HCEC 1CT (cell line): Measurements from ENCODE around the gene UNC119B.

Source experiments
- DNase-seq: peaks from one replicate; pipeline ENCODE4 v3.0.0-alpha.2; 2017

UNC119B gene

DNA sequence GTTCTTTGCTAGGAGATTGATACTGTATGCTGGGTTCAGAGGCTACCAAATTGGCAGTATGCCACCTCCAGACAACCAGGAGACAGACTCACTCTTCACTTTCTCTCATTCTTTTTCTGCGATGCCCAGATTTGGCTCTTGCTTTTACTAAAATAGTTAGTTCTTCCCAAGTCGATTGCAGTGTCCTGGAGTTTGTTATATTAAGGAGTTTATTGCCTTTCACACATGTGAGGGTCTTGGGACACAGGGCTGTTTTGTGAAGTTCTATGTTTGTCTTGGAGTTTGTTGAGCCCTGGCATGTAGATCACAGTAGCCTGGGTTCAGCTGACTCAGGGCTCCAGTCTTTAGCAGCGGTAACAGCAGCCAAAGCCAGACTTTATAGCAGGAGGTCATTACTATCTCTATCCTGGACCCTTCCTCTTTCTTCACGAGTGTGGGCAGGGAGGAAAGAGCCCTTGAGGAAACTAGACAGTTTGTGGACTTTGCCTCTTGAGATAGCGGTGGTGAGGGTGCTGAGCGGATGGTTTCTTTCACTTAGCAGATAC lies 21.7 kb upstream of the UNC119B start:
- DNase-seq = peak; percentile 26

- no peak for DNase-seq
These were observed 20.7 kb upstream of the UNC119B start for GRCh38 chr12:120689397-120690082.

- no peak for DNase-seq
These were observed 20.2 kb upstream of the UNC119B start for GRCh38 chr12:120690083-120690450.

- no peak for DNase-seq
These were observed 19.3 kb upstream of the UNC119B start for GRCh38 chr12:120690978-120691377.

GRCh38 chr12:120692524-120693033 lies 17.7 kb upstream of the UNC119B start:
- no peak for DNase-seq

DNA sequence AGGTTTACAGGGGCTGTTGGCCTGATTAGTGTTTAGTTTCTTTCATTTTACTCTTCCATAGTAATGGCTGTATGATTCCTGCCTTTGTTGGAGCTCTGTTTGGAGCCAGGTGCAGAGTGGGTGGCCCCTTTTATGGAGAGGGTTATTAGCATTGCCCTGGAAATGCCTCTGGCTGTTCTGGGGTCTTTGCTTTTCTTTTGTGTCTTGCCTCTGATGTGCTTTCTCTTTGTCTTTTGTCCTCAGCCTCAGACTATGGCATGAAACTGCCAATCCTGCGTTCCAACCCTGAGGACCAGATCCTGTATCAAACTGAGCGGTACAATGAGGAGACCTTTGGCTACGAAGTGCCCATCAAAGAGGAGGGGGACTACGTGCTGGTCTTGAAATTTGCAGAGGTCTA lies 16.4 kb upstream of the UNC119B start:
- no peak for DNase-seq

DNA sequence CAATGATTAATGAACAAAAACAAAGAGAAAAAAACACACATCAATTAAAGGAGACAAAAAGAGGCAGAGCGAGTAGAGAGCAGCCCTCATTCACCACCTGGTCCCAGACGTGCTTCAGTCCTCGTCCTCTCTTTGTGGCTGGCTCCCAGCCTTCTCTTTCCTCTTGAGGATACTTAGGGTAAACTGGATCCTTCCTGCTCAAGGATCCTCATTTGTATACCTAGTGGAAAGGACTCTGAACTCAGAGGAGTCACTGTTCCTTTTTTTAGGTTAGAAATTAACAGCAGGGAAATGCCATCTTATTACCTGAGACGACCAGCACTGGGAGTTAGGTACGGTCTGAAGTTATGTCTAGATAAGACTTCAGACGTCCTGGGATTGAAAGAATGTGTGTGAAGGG lies 13.6 kb upstream of the UNC119B start:
- DNase-seq = no peak

- no peak for DNase-seq
These were observed 12.9 kb upstream of the UNC119B start for GRCh38 chr12:120697344-120697743.

- DNase-seq = no peak
These were observed 11.6 kb upstream of the UNC119B start for GRCh38 chr12:120698665-120699064.

DNA sequence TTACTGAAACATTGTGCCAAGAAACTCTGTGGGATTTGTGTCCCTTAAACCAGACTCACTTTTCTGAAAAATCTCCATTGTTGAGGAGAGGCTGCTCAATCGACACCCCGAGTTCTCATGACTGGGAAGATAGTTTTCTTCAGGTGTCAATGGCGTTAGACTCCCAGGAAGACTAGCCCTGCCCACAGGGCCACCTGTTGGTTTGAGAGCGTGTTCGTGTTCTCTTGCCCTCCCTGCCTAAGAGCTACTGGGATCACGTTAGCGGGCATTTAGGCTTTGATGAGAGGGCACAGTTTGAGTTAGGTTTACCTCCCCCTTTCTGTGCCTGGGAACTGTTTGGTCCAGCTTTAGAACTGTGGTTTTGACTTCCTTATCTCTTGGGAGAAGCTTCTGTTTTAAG lies 10.7 kb upstream of the UNC119B start:
- DNase-seq = no peak

DNA sequence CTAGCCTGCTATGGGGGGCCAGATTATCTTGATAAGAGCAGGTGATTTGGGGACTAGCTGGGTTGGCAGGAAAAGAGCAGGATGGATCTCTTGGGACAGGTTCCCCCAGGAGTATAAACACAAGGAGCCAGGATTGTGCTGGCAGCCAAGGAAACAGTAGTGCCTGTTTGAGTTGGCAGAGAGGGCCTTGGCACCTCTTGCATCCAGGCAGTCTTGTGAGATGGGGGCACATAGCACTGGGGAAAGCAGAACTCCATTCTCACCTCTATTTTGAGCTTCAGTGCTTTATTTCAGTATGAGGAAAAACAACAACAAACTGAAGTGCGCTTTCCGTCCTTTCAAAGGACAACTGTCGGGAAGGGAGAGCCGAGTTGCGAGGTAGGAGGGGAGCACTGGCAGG lies 9.4 kb upstream of the UNC119B start:
- DNase-seq = no peak

GRCh38 chr12:120702637-120703036 lies 7.6 kb upstream of the UNC119B start:
- no peak for DNase-seq

DNA sequence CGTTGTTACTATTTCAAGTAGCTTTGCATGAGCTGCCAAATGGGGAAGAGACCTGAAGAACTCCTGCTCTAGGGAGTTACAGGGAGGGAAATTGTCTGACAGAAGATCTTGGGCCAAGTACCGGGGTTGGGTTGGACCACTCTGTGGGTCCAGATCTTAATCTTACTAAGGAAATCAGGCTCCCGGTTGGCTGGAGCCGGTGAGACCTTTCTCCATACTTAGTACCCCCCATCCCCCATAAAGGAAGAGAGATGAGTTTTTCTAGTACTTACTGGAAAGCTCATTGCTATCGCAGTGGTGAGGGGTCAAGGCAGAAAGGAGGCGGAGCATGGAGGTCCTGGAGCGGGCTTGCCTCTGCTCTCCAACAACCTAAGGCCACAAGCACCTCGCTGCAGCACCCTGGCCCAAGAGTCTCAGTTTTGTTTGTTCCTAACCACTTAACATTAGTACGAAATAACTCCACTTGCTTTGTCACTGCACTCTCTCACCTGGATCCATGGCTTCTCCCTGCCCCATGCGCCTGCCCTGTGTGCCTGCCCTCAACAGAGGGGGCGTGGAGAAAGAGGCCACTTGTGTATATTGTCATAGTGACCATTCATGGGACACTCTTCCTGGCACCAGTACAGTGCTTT lies 6.8 kb upstream of the UNC119B start:
- DNase-seq = no peak

GRCh38 chr12:120705618-120706017 lies 4.6 kb upstream of the UNC119B start:
- DNase-seq = no peak

- no peak for DNase-seq
These were observed 4.2 kb upstream of the UNC119B start for GRCh38 chr12:120706029-120706428.

DNA sequence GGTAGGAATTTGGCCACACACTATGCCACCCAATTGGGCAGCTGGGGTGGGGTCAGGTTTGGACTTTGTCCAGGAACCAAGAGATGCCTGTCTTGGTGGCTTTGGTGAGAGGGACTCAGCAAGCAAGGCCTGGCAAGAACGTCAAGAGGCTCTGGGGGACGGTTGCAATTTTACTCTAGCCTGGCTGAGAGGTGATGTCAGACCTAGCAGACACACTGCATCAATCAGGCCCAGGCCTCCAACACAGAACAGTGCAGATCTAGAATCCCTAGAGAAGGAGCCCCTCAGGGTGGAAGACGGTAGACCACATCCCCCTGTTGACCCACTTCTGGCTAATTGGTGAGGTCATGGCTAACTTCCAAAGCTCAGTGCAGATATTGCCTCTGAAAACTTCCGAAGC lies 1.6 kb upstream of the UNC119B start:
- no peak for DNase-seq

DNA sequence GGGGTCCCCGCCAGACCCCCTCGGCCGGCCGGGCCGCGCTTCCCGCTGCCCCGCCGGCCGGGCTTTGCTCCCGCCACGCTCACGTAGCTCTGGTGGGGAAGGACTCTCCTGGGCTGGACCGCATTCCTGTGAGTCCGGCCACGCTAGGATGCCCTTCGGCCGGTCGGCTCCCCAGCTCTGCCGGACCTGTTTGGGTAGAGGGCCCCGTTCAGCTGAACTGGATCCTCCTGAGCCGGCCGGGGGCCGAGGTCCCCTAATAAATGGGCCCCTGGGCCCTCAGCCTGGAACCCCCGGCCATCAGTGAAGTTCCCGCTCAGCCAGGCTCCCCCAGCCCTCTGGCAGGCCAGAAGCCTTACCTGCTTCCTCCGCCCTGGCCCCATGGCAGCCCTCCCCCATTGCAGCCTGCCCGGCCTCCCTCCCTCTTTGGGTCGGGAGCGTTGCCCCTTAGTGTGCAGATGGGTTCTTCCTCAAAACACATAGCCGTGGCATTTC lies 593 bp downstream of the UNC119B start:
- DNase-seq = no peak

- no peak for DNase-seq
These were observed 1.2 kb downstream of the UNC119B start for GRCh38 chr12:120711411-120711810.

DNA sequence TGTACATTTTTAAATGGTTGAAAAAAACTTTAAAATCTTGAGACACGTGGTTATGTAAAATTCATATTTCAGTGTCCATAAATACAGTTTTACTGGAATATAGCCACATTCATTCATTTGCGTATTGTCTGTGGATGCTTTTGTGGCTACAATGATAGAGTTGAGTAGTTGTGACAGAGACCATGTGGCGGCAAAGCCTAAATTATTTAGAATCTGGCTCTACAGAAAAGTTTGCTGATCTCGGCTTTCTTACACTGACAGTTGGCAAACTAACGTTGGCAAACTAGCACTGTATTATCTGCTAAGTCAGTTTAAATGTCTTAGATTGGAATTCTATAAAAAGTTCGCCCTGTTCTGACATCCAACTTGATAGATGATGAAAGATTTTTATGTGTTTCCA lies 2.4 kb downstream of the UNC119B start:
- DNase-seq = no peak

GRCh38 chr12:120713861-120714482 lies 3.7 kb downstream of the UNC119B start:
- DNase-seq = peak; percentile 79

- no peak for DNase-seq
These were observed 7.8 kb downstream of the UNC119B start for GRCh38 chr12:120718055-120718454.

DNA sequence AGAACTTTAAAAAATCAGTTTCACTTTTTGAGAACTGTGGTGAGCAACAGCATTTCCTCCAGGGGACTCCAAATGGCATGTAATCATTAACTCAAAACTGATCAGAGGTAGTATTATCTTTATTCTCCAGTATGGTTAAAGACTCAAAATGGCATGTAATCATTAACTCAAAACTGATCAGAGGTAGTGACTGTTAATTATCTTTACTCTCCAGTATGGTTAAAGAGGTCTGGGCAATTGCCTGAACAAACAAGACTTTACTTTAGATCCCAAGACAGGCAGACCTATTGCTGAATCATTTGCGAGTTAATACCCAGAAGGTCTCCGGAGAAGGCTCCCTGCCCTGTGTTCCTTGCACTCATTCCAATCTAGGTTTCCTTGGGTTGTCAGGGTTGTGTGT lies 8.8 kb downstream of the UNC119B start:
- no peak for DNase-seq

DNA sequence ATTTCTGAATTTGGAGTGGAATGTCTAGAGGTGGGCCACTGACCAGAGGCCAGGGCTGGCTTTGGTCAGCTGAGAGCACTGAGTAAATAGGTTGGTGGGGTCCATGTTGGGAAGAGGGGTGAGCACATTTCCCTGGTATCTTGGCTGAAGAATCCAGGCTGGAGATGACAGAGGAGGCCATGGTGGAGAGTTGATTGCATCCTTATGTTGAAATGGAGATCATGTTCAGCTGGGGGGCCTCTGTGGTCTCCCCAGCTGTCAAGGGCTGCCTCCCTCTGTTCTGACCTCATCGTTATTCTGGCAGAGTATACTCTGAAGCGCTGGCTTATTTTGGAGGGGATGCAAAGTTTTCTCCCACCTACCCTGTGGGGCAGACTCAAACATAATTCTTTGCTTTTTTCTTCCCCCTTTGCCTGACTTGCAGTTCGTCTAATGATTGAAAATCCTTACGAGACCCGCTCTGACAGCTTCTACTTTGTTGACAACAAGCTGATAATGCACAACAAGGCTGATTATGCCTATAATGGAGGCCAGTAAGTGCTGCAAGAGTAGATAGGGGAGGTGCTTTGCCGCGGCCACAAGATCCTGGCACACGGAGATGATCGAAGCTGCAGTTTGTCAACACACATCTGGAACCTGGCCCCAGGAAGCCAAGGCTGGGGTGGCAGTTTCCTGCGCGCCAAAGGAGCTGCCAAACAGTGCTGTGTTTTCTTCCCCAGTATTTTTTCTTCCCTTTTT lies 9.4 kb downstream of the UNC119B start:
- no peak for DNase-seq
